ENCODE results near the gene MTSS2.

DNA sequence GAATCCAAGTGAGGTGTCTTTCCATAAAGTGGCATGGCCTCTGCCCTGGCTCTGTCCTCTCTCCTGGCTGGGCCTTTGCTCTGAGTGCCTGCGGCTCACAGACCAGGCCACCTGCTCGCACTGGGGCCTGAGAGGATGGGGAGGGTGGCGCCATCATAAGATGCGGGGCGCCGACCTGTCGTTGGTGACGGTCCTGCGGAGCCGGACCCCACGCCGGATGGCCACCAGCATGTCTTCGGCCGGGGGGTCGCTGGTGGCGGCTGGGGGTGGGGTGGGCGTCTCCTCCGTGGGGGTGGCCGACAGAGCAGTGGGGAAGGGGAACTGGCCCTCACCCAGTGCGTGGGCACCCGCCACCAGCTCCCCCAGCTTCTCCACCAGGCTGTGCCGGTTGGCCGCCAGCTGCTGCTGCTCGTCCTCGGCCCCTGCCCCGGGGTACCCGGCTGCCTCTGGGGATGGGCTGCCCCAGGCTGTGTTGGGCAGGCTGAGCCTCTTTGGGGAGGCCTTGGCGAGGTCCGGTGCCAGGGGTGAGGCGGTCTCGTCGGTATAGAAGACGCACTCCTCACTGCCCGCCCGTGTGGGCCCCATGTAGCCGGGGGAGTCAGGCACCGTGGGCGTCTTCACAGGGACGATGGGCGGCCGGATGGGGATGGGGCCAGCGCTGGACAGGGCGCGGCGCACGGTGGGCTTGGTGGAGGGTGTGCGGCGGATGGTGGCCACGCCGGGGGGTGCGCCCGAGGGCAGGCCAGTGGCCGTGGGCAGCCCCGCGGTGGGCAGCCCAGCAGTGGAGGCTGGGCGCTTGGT, 22.1 kb downstream of the MTSS2 start:
- TF ChIP-seq, protein P1, sequence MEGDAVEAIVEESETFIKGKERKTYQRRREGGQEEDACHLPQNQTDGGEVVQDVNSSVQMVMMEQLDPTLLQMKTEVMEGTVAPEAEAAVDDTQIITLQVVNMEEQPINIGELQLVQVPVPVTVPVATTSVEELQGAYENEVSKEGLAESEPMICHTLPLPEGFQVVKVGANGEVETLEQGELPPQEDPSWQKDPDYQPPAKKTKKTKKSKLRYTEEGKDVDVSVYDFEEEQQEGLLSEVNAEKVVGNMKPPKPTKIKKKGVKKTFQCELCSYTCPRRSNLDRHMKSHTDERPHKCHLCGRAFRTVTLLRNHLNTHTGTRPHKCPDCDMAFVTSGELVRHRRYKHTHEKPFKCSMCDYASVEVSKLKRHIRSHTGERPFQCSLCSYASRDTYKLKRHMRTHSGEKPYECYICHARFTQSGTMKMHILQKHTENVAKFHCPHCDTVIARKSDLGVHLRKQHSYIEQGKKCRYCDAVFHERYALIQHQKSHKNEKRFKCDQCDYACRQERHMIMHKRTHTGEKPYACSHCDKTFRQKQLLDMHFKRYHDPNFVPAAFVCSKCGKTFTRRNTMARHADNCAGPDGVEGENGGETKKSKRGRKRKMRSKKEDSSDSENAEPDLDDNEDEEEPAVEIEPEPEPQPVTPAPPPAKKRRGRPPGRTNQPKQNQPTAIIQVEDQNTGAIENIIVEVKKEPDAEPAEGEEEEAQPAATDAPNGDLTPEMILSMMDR (IDR thresholded peaks at IDR 0.05; ENCODE audit: insufficient read depth, low read depth, low read length) = no peak
- TF ChIP-seq EZH2 (IDR thresholded peaks at IDR 0.05; ENCODE audit: insufficient read depth, low read length) = no peak
